Upper lobe of right lung (tissue), 1 donor: ENCODE data around the gene RGL3. TPM values are rescaled to one million over a fixed set of nuclear protein-coding genes. Genes with fewer than 3 reads are reported as not detected.
A peak's percentile ranks its signal among the peaks of the same experiment; 100 is the strongest.
"Not testable (repeated sequence)": the region's sequence is repeated elsewhere in the genome, so short reads cannot be mapped to it uniquely, and the experiment has no call there.

ENCODE experiments used
- ATAC-seq: fragments of 200-7000 bp; cut with Tn5 transposase; one replicate; pipeline ENCODE4 v1.9.1; 2020; ENCODE audit warnings: mild to moderate bottlenecking, moderate library complexity
- DNase-seq: peaks from one replicate; pipeline ENCODE4 v3.0.0-alpha.2; 2020
- H3K27ac ChIP-seq: fragments of 200-600 bp; one replicate; pipeline ENCODE4 v1.8.0; 2022
- H3K27me3 ChIP-seq: fragments of 200-600 bp; one replicate; pipeline ENCODE4 v1.8.0; 2022; ENCODE audit warnings: mild to moderate bottlenecking
- H3K36me3 ChIP-seq: fragments of 200-600 bp; one replicate; pipeline ENCODE4 v1.8.0; 2022
- H3K4me1 ChIP-seq: fragments of 200-600 bp; one replicate; pipeline ENCODE4 v1.8.0; 2022
- H3K4me3 ChIP-seq: fragments of 200-600 bp; one replicate; pipeline ENCODE4 v1.8.0; 2022; ENCODE audit warnings: mild to moderate bottlenecking
- H3K9me3 ChIP-seq: fragments of 200-600 bp; one replicate; pipeline ENCODE4 v1.8.0; 2022
- intact Hi-C: fragments of 100-400 bp; cut with DNase I; formaldehyde crosslinking; loops from one replicate; pipeline ENCODE4 v1.11.0; 2022
- total RNA-seq: library from RNA; stranded (reverse); fragmentation: NEBNext Ultra II Directional; extraction: Animal tissue kit (Norgen Biotek cat#: 25700); gene quantifications from one replicate; pipeline ENCODE4 v1.2.1, GENCODE V29; 2021
- TF ChIP-seq, protein P1 (sequence below): fragments of 200-600 bp; IDR thresholded peaks from one replicate; pipeline ENCODE4 v1.8.0; 2022; ENCODE audit warnings: antibody characterized with exemption
- donor health status: DM: no; HTN: yes; CAD: no; lungs with severe emphysema.

The RGL3 gene
- total RNA-seq, 1 donor from 2014 or later = 54.6 TPM

DNA sequence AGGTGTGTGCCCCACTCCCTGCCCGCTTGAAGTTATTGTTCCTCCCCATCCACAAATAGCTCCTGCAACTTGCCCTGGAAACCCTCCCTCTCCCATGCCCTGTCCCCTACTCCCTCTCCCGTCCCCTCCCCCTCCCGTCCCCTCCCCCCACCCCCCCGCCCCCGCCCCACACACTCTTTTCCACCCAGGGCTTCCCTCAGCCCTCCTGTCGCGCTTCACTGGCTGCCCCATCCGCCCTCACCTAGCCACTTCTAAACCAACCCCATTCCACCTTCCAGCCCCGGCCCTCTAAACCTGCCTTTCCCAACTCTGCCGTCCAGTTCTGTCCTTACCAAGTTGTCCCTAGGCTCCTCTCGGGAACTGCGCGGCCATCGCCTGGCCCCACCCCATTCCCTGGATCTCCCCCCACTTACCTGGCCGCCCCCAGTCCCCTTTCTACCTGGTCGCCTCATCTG is 993 bp downstream of the RGL3 start:
- Histone ChIP-seq H3K36me3 (no peaks in the 10 kb centered on the region), H3K4me1 (peaks cover 33% of the 10 kb centered on the region), H3K4me3 (peak overlapping the region; percentile 56), H3K9me3 (no peaks in the 10 kb centered on the region), H3K27me3 (peaks cover 16% of the 10 kb centered on the region), H3K27ac (peak overlapping the region; percentile 71)
- TF ChIP-seq, protein P1, sequence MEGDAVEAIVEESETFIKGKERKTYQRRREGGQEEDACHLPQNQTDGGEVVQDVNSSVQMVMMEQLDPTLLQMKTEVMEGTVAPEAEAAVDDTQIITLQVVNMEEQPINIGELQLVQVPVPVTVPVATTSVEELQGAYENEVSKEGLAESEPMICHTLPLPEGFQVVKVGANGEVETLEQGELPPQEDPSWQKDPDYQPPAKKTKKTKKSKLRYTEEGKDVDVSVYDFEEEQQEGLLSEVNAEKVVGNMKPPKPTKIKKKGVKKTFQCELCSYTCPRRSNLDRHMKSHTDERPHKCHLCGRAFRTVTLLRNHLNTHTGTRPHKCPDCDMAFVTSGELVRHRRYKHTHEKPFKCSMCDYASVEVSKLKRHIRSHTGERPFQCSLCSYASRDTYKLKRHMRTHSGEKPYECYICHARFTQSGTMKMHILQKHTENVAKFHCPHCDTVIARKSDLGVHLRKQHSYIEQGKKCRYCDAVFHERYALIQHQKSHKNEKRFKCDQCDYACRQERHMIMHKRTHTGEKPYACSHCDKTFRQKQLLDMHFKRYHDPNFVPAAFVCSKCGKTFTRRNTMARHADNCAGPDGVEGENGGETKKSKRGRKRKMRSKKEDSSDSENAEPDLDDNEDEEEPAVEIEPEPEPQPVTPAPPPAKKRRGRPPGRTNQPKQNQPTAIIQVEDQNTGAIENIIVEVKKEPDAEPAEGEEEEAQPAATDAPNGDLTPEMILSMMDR = no peak
- no peak for ATAC-seq
- intact Hi-C loops = no loop called here
- no peak for DNase-seq

GRCh38 chr19:11416346-11417052 is 2.6 kb downstream of the RGL3 start:
- no peak for ATAC-seq
- peaks cover 11% of the 10 kb centered on the region for H3K27me3 ChIP-seq

GRCh38 chr19:11414544-11414943 is 4.6 kb downstream of the RGL3 start:
- Histone ChIP-seq H3K4me3 (no peak overlapping the region), H3K4me1 (peaks cover 3% of the 10 kb centered on the region), H3K9me3 (no peaks in the 10 kb centered on the region), H3K36me3 (no peaks in the 10 kb centered on the region), H3K27me3 (no peaks in the 10 kb centered on the region), H3K27ac (no peak overlapping the region)
- TF ChIP-seq, protein P1 = no peak
- DNase-seq = no peak
- intact Hi-C loops = no loop called here
- ATAC-seq = no peak

More at GRCh38 chr19:11416346-11417052, 2.6 kb downstream of the RGL3 start:
- H3K36me3 ChIP-seq = no peaks in the 10 kb centered on the region
- no peaks in the 10 kb centered on the region for H3K9me3 ChIP-seq
- H3K4me1 ChIP-seq = peaks cover 20% of the 10 kb centered on the region
- DNase-seq = no peak
- no peak overlapping the region for H3K27ac ChIP-seq
- no peak overlapping the region for H3K4me3 ChIP-seq
- TF ChIP-seq, protein P1 = no peak
- intact Hi-C loops = no loop called here

- ATAC-seq (no peak), DNase-seq (no peak)
- TF ChIP-seq, protein P1 = no peak
- Histone ChIP-seq H3K4me1 (no peaks in the 10 kb centered on the region), H3K36me3 (no peaks in the 10 kb centered on the region), H3K27me3 (no peaks in the 10 kb centered on the region), H3K4me3 (no peak overlapping the region), H3K27ac (no peak overlapping the region), H3K9me3 (no peaks in the 10 kb centered on the region)
- intact Hi-C loops = no loop called here
Measured at GRCh38 chr19:11410682-11411081, 8.4 kb downstream of the RGL3 start.

DNA sequence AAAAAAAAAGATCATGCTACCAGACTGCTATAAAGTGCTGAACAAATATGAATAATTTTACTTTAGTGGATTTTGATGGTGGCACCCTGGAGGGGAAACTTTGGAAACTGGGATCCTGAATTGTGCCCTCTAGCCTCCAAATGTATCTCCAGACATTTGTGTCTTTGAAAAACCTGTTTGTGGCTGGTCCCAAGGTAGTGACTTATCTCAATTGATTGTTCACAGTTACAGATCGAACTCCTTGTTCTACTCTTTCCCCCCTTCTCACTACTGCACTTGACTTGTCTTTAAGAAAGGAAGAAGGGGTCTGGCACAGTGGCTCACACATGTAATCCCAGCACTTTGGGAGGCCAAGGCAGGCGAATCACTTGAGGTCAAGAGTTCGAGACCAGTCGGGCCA is 10.5 kb downstream of the RGL3 start:
- TF ChIP-seq, protein P1 = no peak
- ATAC-seq (no peak), DNase-seq (no peak)
- Histone ChIP-seq H3K4me3 (no peak overlapping the region), H3K27ac (no peak overlapping the region), H3K36me3 (no peaks in the 10 kb centered on the region), H3K9me3 (no peaks in the 10 kb centered on the region), H3K4me1 (no peaks in the 10 kb centered on the region), H3K27me3 (no peaks in the 10 kb centered on the region)
- intact Hi-C loops = no loop called here

- intact Hi-C loops, H3K27ac ChIP-seq, H3K36me3 ChIP-seq, H3K4me3 ChIP-seq, DNase-seq, H3K27me3 ChIP-seq, H3K4me1 ChIP-seq, H3K9me3 ChIP-seq: not testable (repeated sequence)
- ATAC-seq = peak; percentile 40
Measured at GRCh38 chr19:11406703-11407236, 12.3 kb downstream of the RGL3 start.
